ENCODE results near the gene PIAS1.

The PIAS1 gene

GRCh38 chr15:68200016-68200861 is 146.1 kb downstream of the PIAS1 start:
- Histone ChIP-seq H3K9me3 (ENCODE audit: control insufficient read depth, insufficient read depth, low read depth, low read length) (no peaks in the 10 kb centered on the region), H3K4me3 (ENCODE audit: low read depth, low read length) (no peak overlapping the region), H3K4me1 (ENCODE audit: control insufficient read depth, insufficient read depth, low read length) (no peaks in the 10 kb centered on the region), H3K36me3 (ENCODE audit: control insufficient read depth in 2 of 2, insufficient read depth in 1 of 2, low read length in 2 of 2) (peaks cover 0 to 18% of the 10 kb centered on the region in 2 experiments; a peak in 2 of 3 replicates), H3K27ac (ENCODE audit: extremely low read depth, low read depth, low read length) (no peak overlapping the region)
- no peak for TF ChIP-seq ZNF292 (tag by site-specific recombination; IDR thresholded peaks at IDR 0.05; ENCODE audit: borderline replicate concordance, low read depth)
- no peak for TF ChIP-seq REST (tag by site-specific recombination; IDR thresholded peaks at IDR 0.05)
- TF ChIP-seq ZFHX2 (tag by site-specific recombination; conservative IDR thresholded peaks at IDR 0.05) = peak; percentile 30
- TF ChIP-seq KLF1 (tag by site-specific recombination; IDR thresholded peaks at IDR 0.05) = no peak
- TF ChIP-seq GLIS1 (tag by site-specific recombination; IDR thresholded peaks at IDR 0.05) = peak; percentile 85
- peak; percentile 66 for TF ChIP-seq ZIC2 (tag by site-specific recombination; IDR thresholded peaks at IDR 0.05)
- no peak for TF ChIP-seq HOXA7 (CRISPR knock-in tag; IDR thresholded peaks at IDR 0.05; ENCODE audit: borderline replicate concordance)
- 0 out of 2 replicates have a peak, but pooled peaks have one; percentile 8 for TF ChIP-seq EGR2 (tag by site-specific recombination; IDR thresholded peaks at IDR 0.05; ENCODE audit: low read depth)
- CTCF ChIA-PET = interaction anchor here (0.6 kb wide), 1 partner anchor 53 kb away, joined by 9 read pairs; no protein-coding TSS in a partner anchor
- POLR2A ChIA-PET = no interaction called here

GRCh38 chr15:68201153-68201878 is 147.2 kb downstream of the PIAS1 start:
- TF ChIP-seq SP7 (tag by site-specific recombination; IDR thresholded peaks at IDR 0.05) (no peak), ZFP69B (tag by site-specific recombination; IDR thresholded peaks at IDR 0.05) (no peak), ZIC2 (tag by site-specific recombination; IDR thresholded peaks at IDR 0.05) (peak; percentile 88), GLIS2 (tag by site-specific recombination; IDR thresholded peaks at IDR 0.05) (peak; percentile 44; the same call in 1 of the 2 replicates), ZNF704 (tag by site-specific recombination; IDR thresholded peaks at IDR 0.05) (no peak), YY1 (tag by site-specific recombination; IDR thresholded peaks at IDR 0.05) (no peak), ZNF37A (tag by site-specific recombination; IDR thresholded peaks at IDR 0.05) (no peak), ZNF132 (tag by site-specific recombination; IDR thresholded peaks at IDR 0.05; ENCODE audit: borderline replicate concordance) (no peak), ZNF280D (tag by site-specific recombination; IDR thresholded peaks at IDR 0.05) (no peak)
- ChIA-PET CTCF (interaction anchor here (2.2 kb wide), 1 partner anchor 10 kb away, joined by 9 read pairs; no protein-coding TSS in a partner anchor), POLR2A (no interaction called here)

More at GRCh38 chr15:68201153-68201878, 147.2 kb downstream of the PIAS1 start:
- H3K27ac ChIP-seq (ENCODE audit: extremely low read depth, low read depth, low read length) = no peak overlapping the region
- H3K9me3 ChIP-seq (ENCODE audit: control insufficient read depth, insufficient read depth, low read depth, low read length) = no peaks in the 10 kb centered on the region
- no peak overlapping the region for H3K4me3 ChIP-seq (ENCODE audit: low read depth, low read length)
- H3K4me1 ChIP-seq (ENCODE audit: control insufficient read depth, insufficient read depth, low read length) = no peaks in the 10 kb centered on the region
- H3K36me3 ChIP-seq (ENCODE audit: control insufficient read depth in 2 of 2, insufficient read depth in 1 of 2, low read length in 2 of 2) = peaks cover 0 to 17% of the 10 kb centered on the region in 2 experiments; a peak in 2 of 3 replicates

Data from HEK293 (cell line).